Dermis blood vessel endothelial cell (primary cell): ENCODE data around the gene FRMD4B. TPM values are rescaled to one million over a fixed set of nuclear protein-coding genes. Genes with fewer than 3 reads are reported as not detected.
A peak's percentile ranks its signal among the peaks of the same experiment; 100 is the strongest.
"Not testable (repeated sequence)": the region's sequence is repeated elsewhere in the genome, so short reads cannot be mapped to it uniquely, and the experiment has no call there.

Experiments
- DNase-seq: peaks from one replicate; pipeline ENCODE4 v3.0.0; 2010
- total RNA-seq: library from RNA; depleted of rRNA; stranded (reverse); fragments of >200 nt; gene quantifications from 2 replicates; pipeline ENCODE4 v1.2.3, GENCODE V29; 2014

The FRMD4B gene
- total RNA-seq, 1 donor from 2014 or later: 112 TPM

GRCh38 chr3:69240651-69241568, 145.0 kb downstream of the FRMD4B start:
- DNase-seq: peak; percentile 37

- DNase-seq: peak; percentile 94
These were observed 146.8 kb downstream of the FRMD4B start for GRCh38 chr3:69239063-69239462.

GRCh38 chr3:69236812-69237707, 148.8 kb downstream of the FRMD4B start:
- peak; percentile 53 for DNase-seq

- DNase-seq: no peak
These were observed 150.0 kb downstream of the FRMD4B start for GRCh38 chr3:69235882-69236281.

GRCh38 chr3:69235227-69235626, 150.7 kb downstream of the FRMD4B start:
- DNase-seq: not testable (repeated sequence)

- DNase-seq: no peak
These were observed 153.4 kb downstream of the FRMD4B start for GRCh38 chr3:69232482-69232881.

GRCh38 chr3:69231929-69232440, 153.9 kb downstream of the FRMD4B start:
- DNase-seq: no peak

GRCh38 chr3:69226071-69226470, 159.8 kb downstream of the FRMD4B start:
- no peak for DNase-seq

- DNase-seq: peak; percentile 59
These were observed 166.7 kb downstream of the FRMD4B start for GRCh38 chr3:69219101-69219708.

GRCh38 chr3:69218079-69218478, 167.8 kb downstream of the FRMD4B start:
- DNase-seq: no peak

- DNase-seq: no peak
These were observed 168.9 kb downstream of the FRMD4B start for GRCh38 chr3:69216981-69217380.

GRCh38 chr3:69214241-69214640, 171.6 kb downstream of the FRMD4B start:
- DNase-seq: no peak

- peak; percentile 93 for DNase-seq
These were observed 173.3 kb downstream of the FRMD4B start for GRCh38 chr3:69212411-69213160.

GRCh38 chr3:69210068-69210730, 175.7 kb downstream of the FRMD4B start:
- no peak for DNase-seq

GRCh38 chr3:69209413-69209812, 176.5 kb downstream of the FRMD4B start:
- DNase-seq: no peak

GRCh38 chr3:69207031-69207430, 178.9 kb downstream of the FRMD4B start:
- DNase-seq: no peak

- DNase-seq: no peak
These were observed 180.5 kb downstream of the FRMD4B start for GRCh38 chr3:69205385-69205784.

GRCh38 chr3:69204315-69204957, 181.5 kb downstream of the FRMD4B start:
- peak; percentile 62 for DNase-seq

- no peak for DNase-seq
These were observed 182.1 kb downstream of the FRMD4B start for GRCh38 chr3:69203631-69204314.

GRCh38 chr3:69201658-69202057, 184.2 kb downstream of the FRMD4B start:
- no peak for DNase-seq
